HUES6 (cell line): ENCODE results near the gene MACROD2.

ENCODE experiments used
- H3K27ac ChIP-seq: 2 replicates; pipeline ENCODE4 v1.7.0; 2013; ENCODE audit warnings: low read depth, mild to moderate bottlenecking, low read length, inconsistent platforms
- H3K27me3 ChIP-seq: 2 replicates; pipeline ENCODE4 v1.6.1; 2013; ENCODE audit warnings: low read length; ENCODE audit not compliant: control insufficient read depth, insufficient read depth
- H3K36me3 ChIP-seq: 2 replicates; pipeline ENCODE4 v1.6.1; 2013; ENCODE audit warnings: low read length; ENCODE audit not compliant: control insufficient read depth, insufficient read depth
- H3K4me1 ChIP-seq: 2 replicates; pipeline ENCODE4 v1.6.1; 2013; ENCODE audit warnings: low read length; ENCODE audit not compliant: control insufficient read depth, insufficient read depth
- H3K4me3 ChIP-seq: 2 replicates; pipeline ENCODE4 v1.5.1; 2013; ENCODE audit warnings: low read depth, low read length
- H3K9ac ChIP-seq: one replicate; pipeline ENCODE4 v1.6.1; 2013; ENCODE audit warnings: mild to moderate bottlenecking, low read length
- H3K9me3 ChIP-seq: 2 replicates; pipeline ENCODE4 v1.6.1; 2013; ENCODE audit warnings: low read depth, low read length; ENCODE audit not compliant: control insufficient read depth, insufficient read depth

MACROD2 gene

DNA sequence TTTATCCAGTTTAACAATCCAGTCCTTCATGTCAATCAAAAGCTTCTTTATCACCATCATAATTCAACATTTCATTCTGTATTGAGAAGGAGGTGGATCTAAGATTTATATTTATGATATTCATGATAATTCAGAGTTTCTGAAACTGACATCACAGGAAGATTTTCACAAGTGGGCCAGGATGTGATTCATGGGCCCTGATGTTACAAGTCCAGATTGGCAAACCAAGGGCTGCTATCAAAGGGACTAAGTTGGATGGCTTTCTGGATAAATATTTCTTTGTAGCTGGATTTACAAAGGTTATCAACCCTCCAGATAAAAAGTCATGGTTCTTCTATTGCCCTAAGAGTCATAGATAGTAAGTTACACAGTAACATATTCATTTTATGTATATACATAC is 1711.4 kb downstream of the MACROD2 start:
- H3K27ac ChIP-seq: no peak overlapping the region
- H3K36me3 ChIP-seq: no peaks in the 10 kb centered on the region
- no peaks in the 10 kb centered on the region for H3K27me3 ChIP-seq
- H3K4me3 ChIP-seq: no peak overlapping the region
- H3K4me1 ChIP-seq: no peaks in the 10 kb centered on the region
- no peaks in the 10 kb centered on the region for H3K9me3 ChIP-seq
- H3K9ac ChIP-seq: no peak overlapping the region

DNA sequence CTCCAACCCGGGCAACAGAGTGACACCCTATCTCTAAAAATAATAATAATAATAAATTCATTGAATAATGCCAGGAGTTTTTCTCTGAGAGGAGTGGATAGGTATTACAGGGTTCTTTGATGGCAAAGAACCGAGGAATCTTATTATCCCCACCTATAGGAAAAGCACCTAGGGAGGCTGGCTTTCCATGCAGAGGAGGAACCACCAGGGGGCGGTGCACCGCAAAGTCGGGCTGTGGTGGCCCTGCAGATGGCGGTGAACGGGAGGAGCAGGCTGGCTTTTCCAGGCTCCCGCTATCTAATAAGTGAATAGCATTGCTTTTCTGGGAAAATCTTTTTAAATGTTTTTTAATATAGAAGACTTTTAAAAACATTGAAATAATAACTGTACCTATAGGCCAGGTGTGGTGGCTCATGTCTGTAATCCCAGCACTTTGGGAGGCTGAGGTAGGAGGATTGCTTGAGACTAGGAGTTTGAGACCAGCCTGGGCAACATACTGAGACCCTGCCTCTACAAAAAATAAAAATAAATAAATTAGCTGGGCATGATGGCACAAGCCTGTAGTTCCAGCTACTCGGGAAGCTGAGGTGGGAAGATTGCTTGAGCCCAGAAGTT is 1713.8 kb downstream of the MACROD2 start:
- H3K27ac ChIP-seq: no peak overlapping the region
- H3K4me3 ChIP-seq: no peak overlapping the region
- no peaks in the 10 kb centered on the region for H3K9me3 ChIP-seq
- H3K4me1 ChIP-seq: peaks cover 5% of the 10 kb centered on the region
- H3K36me3 ChIP-seq: no peaks in the 10 kb centered on the region
- no peak overlapping the region for H3K9ac ChIP-seq
- no peaks in the 10 kb centered on the region for H3K27me3 ChIP-seq

DNA sequence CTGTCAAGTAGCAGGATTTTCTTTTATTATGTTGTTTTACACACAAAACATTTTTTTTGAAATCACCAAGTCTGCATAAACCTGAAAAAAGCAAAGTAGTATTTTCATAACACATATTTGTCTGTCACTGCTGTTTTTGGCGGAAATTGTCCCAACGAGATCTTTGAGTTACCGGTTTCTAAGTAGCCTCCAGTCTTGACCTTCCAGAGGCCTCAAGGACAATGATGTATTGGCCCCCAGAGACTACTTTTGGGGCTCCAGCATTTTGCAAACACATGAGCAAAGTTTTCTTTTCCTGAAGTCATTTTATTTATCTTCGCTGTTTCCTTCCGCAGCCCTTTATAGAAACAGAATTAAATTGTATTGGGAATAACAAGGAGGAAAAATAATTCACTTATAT is 1715.3 kb downstream of the MACROD2 start:
- Histone ChIP-seq H3K9me3 (no peaks in the 10 kb centered on the region), H3K4me3 (no peak overlapping the region), H3K36me3 (no peaks in the 10 kb centered on the region), H3K27ac (no peak overlapping the region), H3K27me3 (no peaks in the 10 kb centered on the region), H3K4me1 (peaks cover 8% of the 10 kb centered on the region), H3K9ac (no peak overlapping the region)

DNA sequence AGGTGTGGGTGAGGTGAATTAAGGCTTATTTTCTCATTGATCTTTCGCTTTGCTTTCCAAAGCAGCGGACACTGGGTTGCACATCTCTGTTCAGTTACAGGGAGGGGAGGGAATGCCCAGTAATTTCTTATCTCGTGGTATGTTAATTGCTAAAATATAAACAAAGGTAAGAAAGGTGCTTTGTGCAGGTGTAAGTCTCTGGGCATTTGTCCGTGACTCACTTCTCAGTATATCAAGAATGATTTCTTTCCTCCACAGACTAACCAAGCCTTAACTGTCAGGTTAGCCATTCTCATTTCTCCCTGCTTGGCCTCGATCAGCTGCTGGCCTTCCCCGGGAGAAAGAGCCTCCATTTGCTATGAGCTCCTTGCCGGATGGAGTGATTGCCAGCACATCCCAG is 1715.9 kb downstream of the MACROD2 start:
- no peaks in the 10 kb centered on the region for H3K9me3 ChIP-seq
- no peak overlapping the region for H3K4me3 ChIP-seq
- no peaks in the 10 kb centered on the region for H3K27me3 ChIP-seq
- H3K4me1 ChIP-seq: peaks cover 8% of the 10 kb centered on the region
- no peaks in the 10 kb centered on the region for H3K36me3 ChIP-seq
- H3K27ac ChIP-seq: no peak overlapping the region
- H3K9ac ChIP-seq: no peak overlapping the region

DNA sequence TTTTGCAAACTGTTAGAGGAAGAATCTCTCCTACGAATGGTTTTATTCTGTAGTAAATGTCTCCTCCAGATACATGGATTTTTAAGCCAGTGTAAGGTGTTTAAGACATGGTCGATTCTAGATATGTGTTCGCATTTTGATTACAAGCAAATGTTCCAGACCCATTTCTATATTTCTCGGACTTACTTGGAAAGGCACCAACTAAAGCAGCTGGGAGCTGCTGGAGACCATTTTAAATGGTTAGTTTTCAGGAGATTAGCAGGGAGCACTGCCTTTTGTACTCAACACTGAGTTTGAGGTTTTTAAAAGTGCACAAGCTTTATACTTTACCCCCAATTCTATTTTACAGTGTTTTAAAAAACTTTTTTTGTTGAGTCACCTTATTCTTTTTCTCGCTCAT is 1720.9 kb downstream of the MACROD2 start:
- H3K4me1 ChIP-seq: peaks cover 8% of the 10 kb centered on the region

DNA sequence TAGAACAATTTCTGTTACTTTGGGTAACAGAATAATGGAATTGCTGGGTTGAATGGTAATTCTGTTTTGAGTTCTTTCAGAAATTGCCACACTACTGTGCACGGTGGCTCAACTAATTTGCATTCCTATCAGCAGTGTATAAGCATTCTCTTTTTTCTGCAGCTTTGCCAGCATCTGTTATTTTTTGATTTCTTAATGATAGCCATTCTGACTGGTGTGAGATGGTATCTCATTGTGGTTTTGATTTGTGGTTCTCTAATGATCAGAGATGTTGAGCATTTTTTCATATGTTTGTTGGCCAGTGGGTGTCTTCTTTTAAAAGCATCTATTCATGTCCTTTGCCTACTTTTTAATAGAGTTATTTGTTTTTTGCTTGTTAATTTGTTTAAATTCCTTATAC is 1731.1 kb downstream of the MACROD2 start:
- Histone ChIP-seq H3K4me3 (no peak overlapping the region), H3K9ac (no peak overlapping the region), H3K4me1 (no peaks in the 10 kb centered on the region), H3K9me3 (peaks cover 3% of the 10 kb centered on the region; the same call in 1 of the 2 replicates), H3K36me3 (no peaks in the 10 kb centered on the region), H3K27me3 (no peaks in the 10 kb centered on the region), H3K27ac (no peak overlapping the region)

More for the DNA sequence above, 1720.9 kb downstream of the MACROD2 start:
- Histone ChIP-seq H3K27me3 (no peaks in the 10 kb centered on the region), H3K4me3 (no peak overlapping the region), H3K36me3 (no peaks in the 10 kb centered on the region), H3K9me3 (no peaks in the 10 kb centered on the region), H3K27ac (no peak overlapping the region), H3K9ac (no peak overlapping the region)

DNA sequence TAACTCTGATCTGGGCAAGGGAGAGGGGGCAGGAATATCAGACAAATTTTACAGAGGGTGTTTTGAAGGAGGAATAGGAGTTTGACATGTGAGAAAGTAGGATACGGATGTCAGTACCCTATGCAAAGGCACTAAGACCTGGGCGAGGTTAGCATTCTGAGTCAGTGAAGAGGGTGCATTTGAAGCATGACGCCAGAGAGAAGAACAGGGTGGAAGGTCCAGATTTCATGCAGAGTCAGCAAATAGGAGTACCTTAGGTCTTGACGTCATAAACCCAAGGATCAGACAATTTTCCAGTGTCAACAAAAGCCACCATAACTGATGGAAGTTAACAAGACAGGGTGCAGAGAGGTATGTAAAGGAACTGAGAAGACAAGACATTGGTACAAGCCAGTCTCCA is 1738.7 kb downstream of the MACROD2 start:
- Histone ChIP-seq H3K27ac (no peak overlapping the region), H3K4me1 (no peaks in the 10 kb centered on the region), H3K36me3 (no peaks in the 10 kb centered on the region), H3K4me3 (no peak overlapping the region), H3K9me3 (0 out of 2 replicates have a peak, but pooled peaks cover 2% of the 10 kb centered on the region), H3K27me3 (no peaks in the 10 kb centered on the region), H3K9ac (no peak overlapping the region)

DNA sequence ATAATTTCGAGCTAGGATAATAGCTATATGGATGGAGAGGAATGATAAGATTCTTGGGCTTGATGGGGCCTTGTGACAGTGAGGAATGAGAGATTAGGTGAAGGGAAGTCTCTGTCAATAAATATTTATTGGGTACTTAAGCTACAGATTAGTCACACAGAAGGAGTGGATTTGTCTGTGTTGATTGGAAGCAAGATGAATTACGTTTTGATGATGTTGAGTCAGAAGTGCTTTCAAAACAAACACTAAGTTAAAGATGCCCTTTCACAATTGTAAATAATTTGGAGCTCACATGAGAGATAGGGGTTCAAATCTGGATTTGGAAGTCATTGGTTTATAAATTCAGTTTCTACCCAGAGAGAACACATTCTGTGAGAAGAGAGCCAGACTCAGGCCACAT is 1743.7 kb downstream of the MACROD2 start:
- Histone ChIP-seq H3K9me3 (0 out of 2 replicates have a peak, but pooled peaks cover 2% of the 10 kb centered on the region), H3K27ac (no peak overlapping the region), H3K4me3 (no peak overlapping the region), H3K27me3 (no peaks in the 10 kb centered on the region), H3K9ac (no peak overlapping the region), H3K4me1 (peaks cover 9% of the 10 kb centered on the region), H3K36me3 (no peaks in the 10 kb centered on the region)

DNA sequence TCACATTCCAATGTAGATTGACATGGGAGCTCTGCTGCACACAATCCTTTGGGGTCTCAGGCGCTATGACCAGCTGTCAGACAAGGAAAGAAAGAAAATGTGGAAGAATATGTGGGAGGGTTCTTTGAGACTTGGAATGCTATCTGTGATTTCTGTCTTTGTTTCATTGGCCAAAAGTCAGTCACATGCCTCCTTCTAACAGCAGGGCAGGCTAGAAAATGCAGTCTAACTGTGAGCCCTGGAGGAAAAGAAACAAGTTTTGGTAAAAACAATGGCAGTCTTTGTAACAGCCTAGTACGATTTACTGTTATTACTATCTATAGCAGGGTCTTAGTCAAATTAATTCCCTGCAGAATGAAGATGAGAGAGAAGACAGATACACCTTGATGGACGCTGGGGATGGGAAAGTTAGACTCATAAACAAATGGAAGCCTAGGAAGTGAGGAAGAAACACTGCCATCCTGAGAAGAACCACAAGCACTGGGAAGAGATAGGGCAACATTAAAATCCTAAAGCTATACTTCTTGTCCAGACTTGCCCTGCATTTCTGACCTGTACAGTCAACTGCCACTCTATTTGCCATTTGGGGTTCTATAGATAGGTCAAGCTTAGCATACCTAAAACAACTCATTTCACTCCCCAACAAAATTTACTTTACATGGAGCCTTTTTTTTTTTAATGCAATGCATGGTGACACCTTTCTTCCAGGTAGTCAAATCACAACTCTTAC is 1744.9 kb downstream of the MACROD2 start:
- Histone ChIP-seq H3K4me1 (peaks cover 9% of the 10 kb centered on the region), H3K36me3 (no peaks in the 10 kb centered on the region), H3K9me3 (0 out of 2 replicates have a peak, but pooled peaks cover 2% of the 10 kb centered on the region), H3K27me3 (no peaks in the 10 kb centered on the region), H3K4me3 (no peak overlapping the region), H3K9ac (no peak overlapping the region), H3K27ac (no peak overlapping the region)

DNA sequence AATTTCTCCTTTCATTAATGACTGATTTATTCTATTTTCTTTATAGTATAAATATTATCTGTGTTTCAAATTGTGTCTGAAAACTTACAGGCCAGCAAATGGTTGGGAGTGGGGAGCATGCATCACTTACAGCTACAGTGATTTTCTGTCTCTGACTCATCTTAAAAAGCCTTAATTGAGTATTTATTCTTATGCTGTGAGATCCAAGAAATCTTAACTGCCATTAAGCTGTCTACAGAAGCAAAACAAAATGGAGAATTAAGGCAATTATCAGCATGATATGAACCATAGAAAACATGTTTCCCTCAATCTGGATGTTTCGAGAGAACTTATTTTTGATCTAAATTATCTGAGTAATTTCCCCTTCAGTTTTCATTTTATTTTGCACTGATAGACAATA is 1746.8 kb downstream of the MACROD2 start:
- no peaks in the 10 kb centered on the region for H3K36me3 ChIP-seq
- no peak overlapping the region for H3K4me3 ChIP-seq
- H3K9ac ChIP-seq: no peak overlapping the region
- peaks cover 9% of the 10 kb centered on the region for H3K4me1 ChIP-seq
- peaks cover 8% of the 10 kb centered on the region for H3K9me3 ChIP-seq
- H3K27me3 ChIP-seq: no peaks in the 10 kb centered on the region
- H3K27ac ChIP-seq: no peak overlapping the region

DNA sequence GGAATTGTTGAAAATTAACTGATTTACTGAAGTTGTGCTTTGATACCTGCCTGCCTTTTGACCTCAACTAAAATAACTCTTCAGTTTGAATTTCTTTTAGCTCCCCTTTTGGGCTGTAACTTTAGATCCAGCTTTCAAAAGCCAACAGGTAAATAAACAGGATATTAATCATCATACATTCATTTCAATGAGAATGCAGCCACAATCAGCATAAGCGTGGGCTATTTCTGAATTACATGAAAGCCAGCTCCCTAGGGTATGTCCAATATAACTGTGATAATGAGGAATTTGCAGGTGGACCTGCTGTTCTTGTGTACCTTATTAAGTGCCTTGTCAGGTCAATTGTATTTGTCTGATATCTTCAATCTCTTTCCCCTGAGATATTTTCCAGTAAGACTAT is 1747.3 kb downstream of the MACROD2 start:
- Histone ChIP-seq H3K9me3 (peaks cover 11% of the 10 kb centered on the region), H3K27ac (no peak overlapping the region), H3K4me3 (no peak overlapping the region), H3K36me3 (no peaks in the 10 kb centered on the region), H3K9ac (no peak overlapping the region), H3K27me3 (no peaks in the 10 kb centered on the region), H3K4me1 (peaks cover 9% of the 10 kb centered on the region)
